ENCODE data around the gene UTS2. TPM values are rescaled to one million over a fixed set of nuclear protein-coding genes. Genes with fewer than 3 reads are reported as not detected.

UTS2 gene
- total RNA-seq, 1 donor from 2014 or later: 5.9 TPM

DNA sequence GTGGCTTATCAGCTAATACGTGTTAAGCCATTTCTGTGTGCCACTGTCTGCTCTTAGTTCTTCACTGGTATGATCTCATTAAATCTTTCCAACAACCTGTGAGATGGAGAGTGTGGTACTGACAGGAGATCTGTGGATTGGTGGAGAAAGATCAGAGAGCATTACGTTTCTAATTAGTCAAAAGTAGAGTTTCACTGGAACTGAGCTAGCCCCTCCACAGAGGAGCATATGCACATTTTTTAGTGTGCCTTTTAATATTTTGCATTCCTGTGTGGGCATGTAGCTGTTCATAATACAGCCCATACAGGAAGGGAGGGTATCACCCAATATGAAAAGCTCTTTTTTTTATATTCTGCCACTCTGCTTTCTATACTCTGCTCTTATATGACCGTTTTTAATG is 31.6 kb downstream of the UTS2 start:
- ATAC-seq (ENCODE audit: low read depth) (no peak), DNase-seq (no peak)
- H3K4me1 Mint-ChIP-seq: no peaks in the 10 kb centered on the region
- H3K9me3 Mint-ChIP-seq: no peaks in the 10 kb centered on the region
- POLR2A ChIA-PET: no interaction called here
- no peaks in the 10 kb centered on the region for H3K27me3 Mint-ChIP-seq
- H3K36me3 Mint-ChIP-seq (ENCODE audit: low read depth): peaks cover 2% of the 10 kb centered on the region
- intact Hi-C loops (cut with micrococcal nuclease): no loop called here
- no peak overlapping the region for H3K4me3 Mint-ChIP-seq
- no peak overlapping the region for H3K27ac Mint-ChIP-seq
- CTCF ChIA-PET: no interaction called here
- TF ChIP-seq, protein P1, sequence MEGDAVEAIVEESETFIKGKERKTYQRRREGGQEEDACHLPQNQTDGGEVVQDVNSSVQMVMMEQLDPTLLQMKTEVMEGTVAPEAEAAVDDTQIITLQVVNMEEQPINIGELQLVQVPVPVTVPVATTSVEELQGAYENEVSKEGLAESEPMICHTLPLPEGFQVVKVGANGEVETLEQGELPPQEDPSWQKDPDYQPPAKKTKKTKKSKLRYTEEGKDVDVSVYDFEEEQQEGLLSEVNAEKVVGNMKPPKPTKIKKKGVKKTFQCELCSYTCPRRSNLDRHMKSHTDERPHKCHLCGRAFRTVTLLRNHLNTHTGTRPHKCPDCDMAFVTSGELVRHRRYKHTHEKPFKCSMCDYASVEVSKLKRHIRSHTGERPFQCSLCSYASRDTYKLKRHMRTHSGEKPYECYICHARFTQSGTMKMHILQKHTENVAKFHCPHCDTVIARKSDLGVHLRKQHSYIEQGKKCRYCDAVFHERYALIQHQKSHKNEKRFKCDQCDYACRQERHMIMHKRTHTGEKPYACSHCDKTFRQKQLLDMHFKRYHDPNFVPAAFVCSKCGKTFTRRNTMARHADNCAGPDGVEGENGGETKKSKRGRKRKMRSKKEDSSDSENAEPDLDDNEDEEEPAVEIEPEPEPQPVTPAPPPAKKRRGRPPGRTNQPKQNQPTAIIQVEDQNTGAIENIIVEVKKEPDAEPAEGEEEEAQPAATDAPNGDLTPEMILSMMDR (IDR thresholded peaks at IDR 0.05): no peak

DNA sequence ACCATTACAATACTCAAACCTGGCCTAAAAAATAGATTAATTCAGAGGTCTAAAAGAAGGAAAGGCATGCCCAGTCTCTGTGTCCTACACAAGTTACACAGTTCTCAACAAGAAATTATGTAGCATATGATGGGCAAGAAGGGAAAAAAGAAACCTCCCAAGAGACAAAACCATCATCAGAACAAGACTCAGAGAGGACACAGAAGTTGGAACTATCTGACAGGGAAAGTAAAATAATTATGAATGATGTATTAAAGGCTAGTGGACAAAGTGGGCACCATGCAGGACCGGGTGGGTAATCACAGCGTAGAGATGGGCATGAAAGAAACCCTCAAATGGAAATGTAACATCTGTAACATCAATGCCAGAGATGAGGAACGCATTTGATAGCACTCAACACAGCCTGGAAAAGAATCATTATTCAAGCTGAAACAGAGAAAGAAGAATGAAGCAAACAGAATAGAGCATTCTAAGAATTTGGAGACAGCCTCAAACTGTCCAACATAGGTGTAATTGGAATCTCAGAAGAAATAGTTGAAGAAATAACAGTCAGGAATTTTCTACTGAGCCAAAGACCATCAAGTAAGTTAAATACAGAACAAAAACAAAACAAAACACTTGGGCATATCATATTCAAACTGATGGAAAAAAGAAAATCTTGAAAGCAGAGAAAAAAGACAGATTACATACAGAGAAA is 39.0 kb downstream of the UTS2 start:
- TF ChIP-seq, protein P1 (IDR thresholded peaks at IDR 0.05): no peak
- no peak for DNase-seq
- ATAC-seq (ENCODE audit: low read depth): no peak
- no peaks in the 10 kb centered on the region for H3K27me3 Mint-ChIP-seq
- peaks cover 15% of the 10 kb centered on the region for H3K9me3 Mint-ChIP-seq
- H3K4me1 Mint-ChIP-seq: no peaks in the 10 kb centered on the region
- H3K4me3 Mint-ChIP-seq: no peak overlapping the region
- H3K36me3 Mint-ChIP-seq (ENCODE audit: low read depth): peaks cover 22% of the 10 kb centered on the region
- intact Hi-C loops (cut with micrococcal nuclease): no loop called here
- ChIA-PET POLR2A (no interaction called here), CTCF (no interaction called here)
- H3K27ac Mint-ChIP-seq: no peak overlapping the region

DNA sequence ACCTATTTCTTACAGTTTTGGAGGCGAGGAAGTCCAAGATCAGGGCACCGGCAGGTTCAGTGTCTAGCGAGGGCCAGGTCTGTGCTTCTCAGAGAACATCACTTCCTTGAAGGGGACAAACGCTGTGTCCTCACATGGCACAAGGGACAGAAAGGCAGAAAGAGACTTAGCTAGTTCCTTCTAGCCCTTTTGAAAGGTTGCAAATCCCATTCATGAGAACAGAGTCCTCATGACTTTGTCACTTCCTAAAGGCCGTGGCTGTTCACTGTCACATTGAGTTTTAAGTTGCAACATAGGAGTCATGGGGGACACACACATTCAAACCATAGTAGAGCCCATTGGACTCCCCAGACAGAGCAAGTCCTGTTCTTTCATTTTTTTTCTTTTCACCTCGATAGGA is 41.4 kb downstream of the UTS2 start:
- POLR2A ChIA-PET: no interaction called here
- Mint-ChIP-seq H3K27me3 (no peaks in the 10 kb centered on the region), H3K36me3 (ENCODE audit: low read depth) (peaks cover 22% of the 10 kb centered on the region), H3K9me3 (peaks cover 15% of the 10 kb centered on the region), H3K27ac (no peak overlapping the region), H3K4me3 (no peak overlapping the region), H3K4me1 (no peaks in the 10 kb centered on the region)
- intact Hi-C loops (cut with micrococcal nuclease): no loop called here
- DNase-seq (no peak), ATAC-seq (ENCODE audit: low read depth) (no peak)
- TF ChIP-seq, protein P1 (IDR thresholded peaks at IDR 0.05): no peak
- CTCF ChIA-PET: interaction anchor here (1.2 kb wide), 1 partner anchor 93 kb away, joined by 4 read pairs; no protein-coding TSS in a partner anchor

DNA sequence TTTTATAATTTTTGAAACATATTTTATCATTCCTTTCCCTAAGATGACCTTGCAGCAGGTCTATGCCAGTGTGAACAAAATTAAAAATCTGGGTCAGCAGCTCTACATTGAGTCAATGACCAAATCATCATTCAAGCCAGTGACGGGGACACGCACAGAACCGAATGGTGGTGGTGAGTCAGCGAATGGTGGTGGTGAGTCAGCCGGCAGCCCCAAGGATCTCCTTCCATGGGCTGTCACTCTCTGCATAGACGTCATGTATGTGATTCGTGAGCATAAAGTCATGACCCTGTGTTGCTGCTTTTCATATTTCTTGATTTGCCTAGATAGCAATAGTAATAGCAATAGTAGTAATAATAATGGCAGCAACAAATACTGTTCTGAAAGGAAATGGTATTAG is 42.5 kb downstream of the UTS2 start:
- H3K27me3 Mint-ChIP-seq: no peaks in the 10 kb centered on the region
- peaks cover 15% of the 10 kb centered on the region for H3K9me3 Mint-ChIP-seq
- no peak overlapping the region for H3K27ac Mint-ChIP-seq
- TF ChIP-seq, protein P1 (IDR thresholded peaks at IDR 0.05): no peak
- H3K4me3 Mint-ChIP-seq: no peak overlapping the region
- ATAC-seq (ENCODE audit: low read depth) (no peak), DNase-seq (no peak)
- POLR2A ChIA-PET: no interaction called here
- CTCF ChIA-PET: no interaction called here
- intact Hi-C loops (cut with micrococcal nuclease): no loop called here
- no peaks in the 10 kb centered on the region for H3K4me1 Mint-ChIP-seq
- H3K36me3 Mint-ChIP-seq (ENCODE audit: low read depth): peaks cover 22% of the 10 kb centered on the region

DNA sequence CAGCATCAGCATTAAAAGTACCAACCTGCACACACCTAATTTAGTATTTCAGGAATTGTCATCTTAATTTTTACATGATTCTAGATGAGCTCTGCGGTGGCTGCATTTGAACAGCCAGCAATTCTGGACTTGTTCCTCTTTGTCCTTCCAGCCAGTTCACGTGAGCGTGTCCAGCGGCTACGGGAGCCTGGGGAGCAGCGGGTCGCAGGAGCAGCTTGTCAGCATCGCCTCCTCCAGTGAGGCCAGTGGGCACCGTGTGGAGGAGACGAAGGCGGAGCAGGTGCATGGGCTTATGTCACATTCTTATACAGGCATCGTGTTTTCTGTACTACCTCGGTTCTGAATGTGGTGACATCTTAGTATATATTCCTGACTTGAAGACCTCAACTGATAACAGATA is 43.1 kb downstream of the UTS2 start:
- ATAC-seq (ENCODE audit: low read depth) (no peak), DNase-seq (no peak)
- TF ChIP-seq, protein P1 (IDR thresholded peaks at IDR 0.05): no peak
- Mint-ChIP-seq H3K4me3 (no peak overlapping the region), H3K36me3 (ENCODE audit: low read depth) (peaks cover 27% of the 10 kb centered on the region), H3K9me3 (peaks cover 13% of the 10 kb centered on the region), H3K27ac (no peak overlapping the region), H3K4me1 (no peaks in the 10 kb centered on the region), H3K27me3 (no peaks in the 10 kb centered on the region)
- CTCF ChIA-PET: no interaction called here
- POLR2A ChIA-PET: interaction anchor here (0.6 kb wide), 1 partner anchor 1319 kb away, joined by 4 read pairs; no protein-coding TSS in a partner anchor
- intact Hi-C loops (cut with micrococcal nuclease): no loop called here
